GM19240 (cell line): ENCODE measurements around the gene TAPBPL.
"Not testable (repeated sequence)": the region's sequence is repeated elsewhere in the genome, so short reads cannot be mapped to it uniquely, and the experiment has no call there.

Experiments
- DNase-seq: peaks from one replicate; pipeline ENCODE4 v3.0.0; 2011; ENCODE audit warnings: low spot score; ENCODE audit not compliant: insufficient read length

TAPBPL gene, protein sequence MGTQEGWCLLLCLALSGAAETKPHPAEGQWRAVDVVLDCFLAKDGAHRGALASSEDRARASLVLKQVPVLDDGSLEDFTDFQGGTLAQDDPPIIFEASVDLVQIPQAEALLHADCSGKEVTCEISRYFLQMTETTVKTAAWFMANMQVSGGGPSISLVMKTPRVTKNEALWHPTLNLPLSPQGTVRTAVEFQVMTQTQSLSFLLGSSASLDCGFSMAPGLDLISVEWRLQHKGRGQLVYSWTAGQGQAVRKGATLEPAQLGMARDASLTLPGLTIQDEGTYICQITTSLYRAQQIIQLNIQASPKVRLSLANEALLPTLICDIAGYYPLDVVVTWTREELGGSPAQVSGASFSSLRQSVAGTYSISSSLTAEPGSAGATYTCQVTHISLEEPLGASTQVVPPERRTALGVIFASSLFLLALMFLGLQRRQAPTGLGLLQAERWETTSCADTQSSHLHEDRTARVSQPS

GRCh38 chr12:6451348-6452244, at the start of gene TAPBPL:
Gene TAPBPL, plus strand, starts transcription at chr12:6452042. Its CDS starts 207 bp downstream, at chr12:6452249.
- DNase-seq = peak; percentile 71

DNA sequence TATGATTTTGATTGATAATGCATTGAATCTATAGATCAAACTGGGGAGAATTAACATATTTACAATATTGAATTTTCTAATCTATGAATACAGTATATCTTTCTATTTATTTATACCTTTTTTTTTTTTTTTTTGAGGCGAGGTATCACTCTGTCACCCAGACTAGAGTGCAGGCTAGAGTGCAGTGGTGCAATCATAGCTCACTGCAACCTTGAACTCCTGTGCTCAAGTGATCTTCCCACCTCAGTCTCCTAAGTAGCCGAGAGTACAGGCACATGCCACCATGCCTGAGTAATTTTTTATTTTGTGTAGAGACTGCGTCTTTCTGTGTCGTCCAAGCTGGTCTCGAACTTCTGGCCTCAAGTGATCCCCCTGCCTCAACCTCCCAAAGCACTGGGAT, 47.5 kb upstream of the TAPBPL start:
- DNase-seq = no peak

GRCh38 chr12:6405963-6406362, 45.9 kb upstream of the TAPBPL start:
- DNase-seq = no peak

GRCh38 chr12:6407236-6407954, 44.4 kb upstream of the TAPBPL start:
- DNase-seq = no peak

DNA sequence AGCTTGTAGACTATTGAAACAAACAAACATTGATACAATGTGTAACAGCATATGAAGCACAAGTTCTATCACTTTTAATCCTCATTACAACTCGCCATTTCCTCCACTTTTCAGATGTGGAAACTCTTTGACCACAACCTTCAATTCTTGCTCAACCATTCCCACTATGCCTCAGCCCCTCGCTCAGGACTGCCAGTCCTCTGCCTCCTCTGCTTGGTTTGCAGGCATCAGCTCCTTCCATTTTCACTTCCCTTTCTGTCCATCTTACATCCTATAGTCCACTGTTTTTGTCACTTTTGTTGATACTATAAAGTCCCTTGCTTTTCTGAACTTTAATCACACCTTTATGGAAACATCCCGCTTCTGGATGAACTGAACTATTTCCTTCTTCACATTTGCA, 35.2 kb upstream of the TAPBPL start:
- no peak for DNase-seq

GRCh38 chr12:6418796-6419195, 33.0 kb upstream of the TAPBPL start:
- DNase-seq = no peak

- no peak for DNase-seq
Measured at GRCh38 chr12:6420364-6420763, 31.5 kb upstream of the TAPBPL start.

DNA sequence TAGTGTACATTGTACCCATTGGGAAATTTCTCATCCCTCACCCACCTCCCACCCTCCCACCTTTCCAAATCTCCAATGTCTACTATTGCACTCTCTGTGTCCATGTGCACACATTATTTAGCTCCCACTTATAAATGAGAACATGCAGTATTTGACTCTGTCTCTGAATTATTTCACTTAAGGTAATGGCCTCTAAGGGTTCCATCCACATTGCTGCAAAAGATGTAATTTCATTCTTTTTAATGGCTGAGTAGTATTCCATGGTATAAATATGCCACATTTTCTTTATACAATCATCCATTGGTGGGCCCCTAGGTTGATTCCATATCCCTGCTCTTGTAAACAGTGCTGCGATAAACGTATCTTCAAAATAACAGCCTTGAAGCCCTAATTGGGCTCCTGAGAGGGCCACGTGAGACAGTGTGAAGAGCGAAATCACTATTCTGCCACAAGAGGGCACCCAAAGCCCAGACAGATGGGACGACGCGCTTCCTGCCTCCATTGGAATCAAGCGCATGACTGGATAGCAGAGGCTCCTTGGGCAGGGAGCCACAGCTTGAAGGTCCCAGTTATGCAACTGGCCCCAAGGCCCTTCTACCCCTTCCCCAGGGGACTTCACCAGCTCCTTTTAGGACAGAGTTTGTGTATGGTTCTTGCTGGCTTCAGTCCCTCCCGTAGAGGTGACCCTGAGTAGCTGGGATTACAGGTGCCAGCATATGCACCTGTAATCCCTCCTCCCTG, 28.4 kb upstream of the TAPBPL start:
- peak; percentile 59 for DNase-seq

- DNase-seq = no peak
Measured at GRCh38 chr12:6424008-6424347, 27.9 kb upstream of the TAPBPL start.

DNA sequence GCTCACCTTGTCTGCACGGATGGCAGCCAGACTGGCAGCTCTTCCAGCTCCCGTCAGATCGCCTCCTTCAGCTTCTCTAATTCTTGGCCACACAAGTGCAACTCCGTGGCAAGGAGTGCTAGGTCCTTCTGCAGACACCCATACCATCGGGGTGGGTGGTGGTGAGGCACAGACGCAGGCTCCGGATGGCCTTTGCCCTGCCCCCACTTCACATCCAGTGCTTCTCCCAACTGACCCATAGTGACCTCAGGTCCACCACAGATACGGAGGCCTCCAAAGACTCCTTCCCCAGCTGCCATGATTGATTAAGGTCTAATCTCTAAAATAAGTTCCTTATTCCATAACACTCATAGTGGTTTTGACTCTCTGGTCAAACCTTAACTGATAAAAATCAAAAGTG, 27.0 kb upstream of the TAPBPL start:
- no peak for DNase-seq

DNA sequence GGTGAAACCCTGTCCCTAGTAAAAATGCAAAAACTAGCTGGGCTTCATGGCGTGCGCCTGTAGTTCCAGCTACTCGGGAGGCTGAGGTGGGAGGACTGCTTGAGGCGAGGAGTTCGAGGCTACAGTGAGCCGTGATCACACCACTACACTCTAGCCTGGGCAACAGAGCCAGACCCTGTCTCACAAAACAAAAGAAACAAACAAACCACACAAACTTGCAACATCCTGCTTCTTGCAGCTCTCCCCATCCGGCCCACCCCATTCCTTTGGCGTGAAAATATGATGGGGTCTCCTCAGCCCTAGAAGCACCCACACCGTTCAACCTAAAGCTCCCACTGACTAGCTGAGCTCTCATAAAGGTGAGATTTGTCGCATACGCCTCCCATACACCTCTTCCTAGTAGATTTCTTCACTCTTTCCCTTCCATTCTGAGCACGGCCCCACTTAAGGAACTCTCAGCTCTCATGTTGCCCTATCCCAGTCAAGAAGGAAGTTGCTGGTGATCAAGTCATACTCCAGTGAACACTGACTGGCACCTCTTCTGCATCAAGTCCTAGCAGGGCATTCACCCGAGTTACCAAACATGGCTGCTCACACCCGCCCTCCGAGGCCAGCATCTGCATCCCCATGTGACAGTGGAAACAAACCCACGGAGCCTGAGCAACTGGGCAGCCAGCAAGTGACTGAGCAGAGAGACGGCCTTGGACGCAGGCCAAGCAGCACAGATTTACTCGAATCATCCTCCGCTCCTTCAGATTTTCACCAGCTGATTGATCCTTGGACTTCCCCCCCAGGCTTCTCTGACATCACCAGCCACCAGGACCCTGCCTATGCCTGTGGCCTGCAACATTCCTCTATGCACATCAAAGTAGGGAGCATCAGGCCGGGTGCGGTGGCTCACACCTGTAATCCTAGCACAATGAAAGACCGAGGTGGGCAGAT, 26.0 kb upstream of the TAPBPL start:
- DNase-seq = no peak

DNA sequence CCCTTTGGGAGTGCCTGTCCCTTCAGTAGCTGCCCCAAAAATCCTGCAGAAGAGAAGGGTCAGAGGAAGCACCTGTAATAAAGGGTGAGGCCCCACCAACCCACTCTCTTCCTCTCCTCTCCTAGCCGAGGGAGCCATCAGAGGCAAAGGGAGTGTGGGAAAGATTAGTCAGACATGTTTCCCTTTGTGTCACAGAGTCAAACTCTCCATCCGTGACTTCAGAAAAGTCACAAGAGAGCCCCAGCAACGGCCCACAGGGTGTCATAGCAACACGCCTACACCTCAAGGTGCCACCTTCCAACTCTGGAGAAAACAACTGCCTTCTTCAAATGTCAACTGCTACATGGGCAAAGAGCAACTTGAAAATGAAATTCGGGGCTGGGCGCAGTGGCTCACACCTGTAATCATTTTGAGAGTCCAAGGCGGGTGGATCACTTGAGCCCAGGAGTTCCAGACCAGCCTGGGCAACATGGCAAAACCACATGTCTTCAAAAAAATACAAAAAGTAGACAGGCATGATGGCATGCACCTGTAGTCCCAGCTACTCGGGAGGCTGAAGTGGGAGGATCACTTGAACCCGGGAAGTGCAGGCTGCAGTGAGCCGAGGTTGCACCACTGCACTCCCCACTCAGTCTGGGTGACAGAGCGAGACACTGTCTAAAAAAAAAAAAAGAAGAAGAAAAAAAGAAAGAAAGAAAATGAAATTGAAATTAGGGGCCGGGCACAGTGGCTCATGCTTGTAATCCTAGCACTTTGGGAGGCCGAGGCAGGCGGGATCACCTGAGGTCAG, 24.8 kb upstream of the TAPBPL start:
- no peak for DNase-seq

DNA sequence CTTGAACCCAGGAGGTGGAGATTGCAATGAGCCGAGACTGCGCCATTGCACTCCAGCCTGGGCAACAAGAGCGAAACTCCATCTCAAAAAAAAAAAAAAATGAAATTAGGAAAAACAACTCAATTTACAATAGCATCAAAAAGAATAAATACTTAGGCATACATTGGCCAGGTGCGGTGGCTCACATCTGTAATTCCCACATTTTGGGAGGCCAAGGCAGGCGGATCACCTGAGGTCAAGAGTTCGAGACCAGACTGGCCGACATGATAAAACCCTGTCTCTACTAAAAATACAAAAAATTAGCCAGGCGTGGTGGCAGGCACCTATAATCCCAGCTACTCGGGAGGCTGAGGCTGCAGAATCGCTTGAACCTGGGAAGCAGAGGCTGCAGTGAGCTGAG, 24.0 kb upstream of the TAPBPL start:
- DNase-seq = not testable (repeated sequence)

DNA sequence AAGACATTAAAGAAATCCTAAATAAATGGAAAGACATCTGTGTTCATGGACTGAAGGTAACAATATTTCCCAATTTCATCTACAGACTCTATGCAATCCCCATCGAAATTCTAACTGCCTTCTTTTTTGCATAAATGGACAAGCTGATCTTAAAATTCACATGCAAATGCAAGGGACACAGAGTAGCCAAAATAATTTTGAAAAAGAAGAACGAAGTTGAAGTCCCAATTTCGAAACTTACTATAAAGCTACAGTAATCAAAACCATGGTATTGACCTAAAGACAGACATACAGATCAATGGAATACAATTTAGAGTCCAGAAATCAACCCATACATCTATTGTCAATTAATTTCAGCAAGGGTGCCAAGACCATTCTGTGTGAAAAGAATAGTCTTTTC, 23.5 kb upstream of the TAPBPL start:
- DNase-seq = no peak

DNA sequence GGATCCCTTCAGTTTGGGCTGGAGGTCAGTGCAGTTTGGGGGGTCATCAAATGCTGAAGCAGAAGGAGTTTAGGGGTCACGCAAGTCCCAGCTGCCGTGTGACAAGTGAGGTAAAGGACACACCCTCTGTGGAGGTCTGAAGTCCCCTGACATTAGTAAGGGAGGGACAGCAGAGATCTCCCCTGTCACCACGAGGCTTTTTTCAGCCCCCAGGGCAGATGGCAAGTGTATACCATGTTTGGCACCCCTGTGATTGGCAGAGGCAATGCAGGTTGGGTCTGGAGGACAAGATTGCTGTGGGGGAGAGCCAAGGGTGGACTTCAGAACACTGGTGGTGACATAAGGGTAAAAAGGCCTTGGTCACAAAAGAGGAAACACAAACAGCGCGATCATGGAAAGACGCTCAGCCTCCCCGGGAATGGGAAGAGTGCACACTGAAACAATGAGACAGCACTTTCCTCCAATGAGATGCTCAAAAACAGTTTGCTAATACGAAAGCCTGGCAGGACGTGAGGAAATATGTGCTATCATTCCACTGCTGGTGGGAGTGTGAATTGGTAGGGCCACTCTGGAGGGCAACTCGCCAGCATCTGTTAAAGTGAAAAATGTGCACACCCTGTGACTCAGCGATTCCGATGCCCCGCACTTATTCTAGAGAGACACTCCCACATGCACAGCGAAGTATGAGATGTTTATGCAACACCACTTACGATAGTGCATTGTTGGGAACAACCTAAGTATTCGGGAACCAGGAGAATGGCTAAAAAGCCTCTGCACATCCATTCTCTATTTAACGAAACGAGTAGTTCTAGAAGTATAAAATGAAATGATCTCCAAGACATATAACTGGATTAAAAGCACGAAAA, 21.5 kb upstream of the TAPBPL start:
- no peak for DNase-seq

DNA sequence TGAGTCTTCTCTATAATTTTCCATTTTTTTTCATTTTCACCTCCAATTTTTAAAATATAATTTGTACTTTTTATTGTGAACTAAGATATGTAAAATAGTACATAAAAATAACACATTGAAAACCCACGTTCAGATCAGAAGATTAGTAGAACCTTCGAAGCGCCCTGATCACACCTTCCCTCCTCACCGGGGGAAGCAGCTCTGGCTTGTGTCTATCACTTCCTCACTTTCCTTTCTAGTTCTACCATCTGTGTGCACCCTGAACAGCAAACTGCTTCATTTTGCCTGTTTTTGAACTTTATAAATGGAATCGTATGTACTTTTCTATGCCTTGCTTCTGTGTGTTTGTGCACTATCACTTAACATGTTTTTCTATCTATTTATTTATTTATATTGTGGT, 18.9 kb upstream of the TAPBPL start:
- DNase-seq = no peak

GRCh38 chr12:6434205-6435140, 17.4 kb upstream of the TAPBPL start:
- no peak for DNase-seq
